DND-41 (cell line): ENCODE data around the gene CAB39L.

ENCODE experiments used
- EZH2 ChIP-seq: IDR thresholded peaks from 3 replicates; pipeline ENCODE4 v1.6.1; 2012; ENCODE audit warnings: borderline replicate concordance, low read depth, mild to moderate bottlenecking, moderate library complexity, low read length, inconsistent platforms; ENCODE audit not compliant: severe bottlenecking
- TF ChIP-seq, protein P1 (sequence below): IDR thresholded peaks from 2 replicates; pipeline ENCODE4 v1.5.1; 2012; ENCODE audit warnings: borderline replicate concordance, low read length, moderate library complexity, mild to moderate bottlenecking; ENCODE audit not compliant: poor library complexity, severe bottlenecking; ENCODE audit errors: extremely low read depth

DNA sequence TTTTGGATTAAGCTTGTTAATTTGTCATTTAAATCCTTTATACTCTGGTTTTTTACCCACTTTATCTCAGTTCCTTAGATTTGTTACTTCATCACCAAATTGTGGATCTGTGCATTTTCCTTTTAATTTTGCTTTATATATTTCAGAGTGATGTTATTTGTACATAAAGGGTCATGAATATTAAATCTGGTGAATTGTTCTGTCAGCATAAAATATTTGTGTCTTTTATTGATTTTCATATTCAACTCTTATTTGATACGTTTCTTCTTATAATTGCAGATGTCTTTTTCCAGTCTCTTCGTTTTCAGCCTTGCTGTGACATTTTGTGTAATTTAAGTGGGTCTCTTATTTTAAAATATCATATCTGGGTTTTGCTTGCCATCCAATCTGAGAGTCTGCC is 4.9 kb upstream of the CAB39L start:
- TF ChIP-seq, protein P1, sequence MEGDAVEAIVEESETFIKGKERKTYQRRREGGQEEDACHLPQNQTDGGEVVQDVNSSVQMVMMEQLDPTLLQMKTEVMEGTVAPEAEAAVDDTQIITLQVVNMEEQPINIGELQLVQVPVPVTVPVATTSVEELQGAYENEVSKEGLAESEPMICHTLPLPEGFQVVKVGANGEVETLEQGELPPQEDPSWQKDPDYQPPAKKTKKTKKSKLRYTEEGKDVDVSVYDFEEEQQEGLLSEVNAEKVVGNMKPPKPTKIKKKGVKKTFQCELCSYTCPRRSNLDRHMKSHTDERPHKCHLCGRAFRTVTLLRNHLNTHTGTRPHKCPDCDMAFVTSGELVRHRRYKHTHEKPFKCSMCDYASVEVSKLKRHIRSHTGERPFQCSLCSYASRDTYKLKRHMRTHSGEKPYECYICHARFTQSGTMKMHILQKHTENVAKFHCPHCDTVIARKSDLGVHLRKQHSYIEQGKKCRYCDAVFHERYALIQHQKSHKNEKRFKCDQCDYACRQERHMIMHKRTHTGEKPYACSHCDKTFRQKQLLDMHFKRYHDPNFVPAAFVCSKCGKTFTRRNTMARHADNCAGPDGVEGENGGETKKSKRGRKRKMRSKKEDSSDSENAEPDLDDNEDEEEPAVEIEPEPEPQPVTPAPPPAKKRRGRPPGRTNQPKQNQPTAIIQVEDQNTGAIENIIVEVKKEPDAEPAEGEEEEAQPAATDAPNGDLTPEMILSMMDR, result no peak
- TF ChIP-seq EZH2, result no peak
